Fibroblast of the aortic adventitia (primary cell): Measurements from ENCODE around the gene DOHH. TPM values are rescaled to one million over a fixed set of nuclear protein-coding genes. Genes with fewer than 3 reads are reported as not detected.

Experiments
- DNase-seq: peaks from one replicate; pipeline ENCODE4 v3.0.0-alpha.2; 2010; ENCODE audit warnings: low read depth
- H3K4me3 ChIP-seq: 2 replicates; pipeline ENCODE4 v1.5.1; 2011; ENCODE audit warnings: low read depth, mild to moderate bottlenecking, control low read depth, low read length, moderate library complexity
- CTCF ChIP-seq: IDR thresholded peaks from 2 replicates; pipeline ENCODE4 v1.5.1; 2011; ENCODE audit warnings: mild to moderate bottlenecking, low read length, control low read depth, inconsistent platforms; ENCODE audit not compliant: insufficient read depth
- total RNA-seq: library from RNA; depleted of rRNA; stranded (reverse); fragments of >200 nt; gene quantifications from 2 replicates; pipeline ENCODE4 v1.2.3, GENCODE V29; 2012; ENCODE audit warnings: low replicate concordance

The DOHH gene
- total RNA-seq, 1 donor: 6.5 TPM

GRCh38 chr19:3535235-3535535, 34.7 kb upstream of the DOHH start:
- TF ChIP-seq CTCF: no peak
- no peak overlapping the region for H3K4me3 ChIP-seq
- DNase-seq: no peak

- TF ChIP-seq CTCF: no peak
- H3K4me3 ChIP-seq: no peak overlapping the region
- no peak for DNase-seq
Measured at GRCh38 chr19:3534375-3535234, 34.1 kb upstream of the DOHH start.

- DNase-seq: no peak
- no peak overlapping the region for H3K4me3 ChIP-seq
- TF ChIP-seq CTCF: no peak
Measured at GRCh38 chr19:3533563-3534216, 33.2 kb upstream of the DOHH start.

- H3K4me3 ChIP-seq: no peak overlapping the region
- TF ChIP-seq CTCF: no peak
- DNase-seq: no peak
Measured at GRCh38 chr19:3533033-3533432, 32.6 kb upstream of the DOHH start.

- TF ChIP-seq CTCF: no peak
Measured at GRCh38 chr19:3532154-3532786, 31.8 kb upstream of the DOHH start.

GRCh38 chr19:3531716-3532115, 31.2 kb upstream of the DOHH start:
- no peak for DNase-seq
- TF ChIP-seq CTCF: no peak
- H3K4me3 ChIP-seq: no peak overlapping the region

More at GRCh38 chr19:3532154-3532786, 31.8 kb upstream of the DOHH start:
- no peak for DNase-seq
- no peak overlapping the region for H3K4me3 ChIP-seq
